Stomach (tissue), 4 donors: ENCODE measurements around the gene SLC27A3.

Source experiments
- EP300 ChIP-seq: sonication (generic); formaldehyde crosslinking; IDR thresholded peaks from one replicate; pipeline ENCODE4 v1.6.1; 2017; ENCODE audit warnings: antibody characterized with exemption
- POLR2A ChIP-seq, 4 donors: fragments of 450-650 bp; IDR thresholded peaks; one replicate each; pipeline ENCODE4 v1.6.1; 2016; ENCODE audit warnings: antibody characterized with exemption in 4 of 4, control low read depth in 2 of 4, mild to moderate bottlenecking in 1 of 4, moderate library complexity in 1 of 4

- TF ChIP-seq EP300 (no peak), POLR2A (IDR thresholded peaks at IDR 0.05) (no peak)
Observed at GRCh38 chr1:153795330-153795837, 20.2 kb downstream of the SLC27A3 start.
